Measurements from ENCODE around the gene CMSS1. TPM values are rescaled to one million over a fixed set of nuclear protein-coding genes. Genes with fewer than 3 reads are reported as not detected.
A peak's percentile ranks its signal among the peaks of the same experiment; 100 is the strongest.

CMSS1 gene
- total and polyA plus RNA-seq, 8 donors, result 2.7 to 33.3 (median 22.1) TPM

DNA sequence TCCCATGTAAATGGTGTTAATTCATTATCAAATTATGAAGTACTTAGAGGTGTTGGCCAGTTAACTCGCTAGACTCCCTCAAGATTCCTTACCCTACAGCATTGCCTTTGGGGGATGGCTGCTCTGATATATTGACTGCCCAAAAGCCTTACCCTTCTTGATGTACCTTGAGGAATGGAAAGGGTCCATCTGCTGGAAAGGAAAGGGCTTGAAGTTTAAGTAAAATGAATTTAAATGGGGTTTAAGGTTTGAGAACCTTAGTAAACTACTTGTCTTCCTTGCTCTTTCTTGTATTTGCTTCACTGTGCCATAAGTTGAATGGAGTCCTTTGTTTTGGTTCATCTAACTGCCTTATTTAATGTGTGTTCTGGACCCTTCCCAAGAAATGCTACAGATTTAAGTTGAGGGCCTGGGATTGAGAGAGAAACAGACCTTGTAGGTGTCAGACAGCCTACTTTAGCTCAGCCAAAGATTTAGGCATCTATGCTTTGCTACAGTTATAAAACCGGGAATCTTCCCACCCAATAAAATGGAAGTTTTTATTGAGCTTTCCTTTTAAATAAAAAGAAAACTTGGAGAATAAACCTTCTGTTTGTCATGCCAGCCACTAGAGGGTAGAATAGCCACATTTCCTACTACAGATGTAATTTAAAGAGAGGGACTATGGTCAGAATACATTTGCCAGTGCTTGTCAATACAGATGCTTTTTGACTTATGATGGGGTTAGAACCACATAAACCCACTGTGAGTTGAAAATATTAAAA, 25.3 kb downstream of the CMSS1 start:
- no peaks in the 10 kb centered on the region for H3K9me3 ChIP-seq
- intact Hi-C loops (cut with DNase I; ENCODE audit: low total_unique reads), result no loop called here
- no peaks in the 10 kb centered on the region for H3K27me3 ChIP-seq
- H3K27ac ChIP-seq, result peak overlapping the region in 4 of 5 donors; percentile 61 to 85 (median 78)
- 21 to 38% (median 34%) methylated on average over 2 of the region's 2 CpGs for WGBS, 5 donors
- peaks cover 14 to 44% (median 29%) of the 10 kb centered on the region in 4 donors for H3K4me1 ChIP-seq
- H3K4me3 ChIP-seq, result peak overlapping the region in 3 of 4 donors; percentile 11 to 22 (median 12)
- peak in 1 of 2 donors; percentile 82 for DNase-seq
- TF ChIP-seq CTCF (IDR thresholded peaks at IDR 0.05) (peak in 5 of 7 experiments; percentile 39 to 70 (median 62)), EP300 (IDR thresholded peaks at IDR 0.05) (no peak)
- no peaks in the 10 kb centered on the region for H3K36me3 ChIP-seq

GRCh38 chr3:99843590-99844258, 26.1 kb downstream of the CMSS1 start:
- H3K27ac ChIP-seq, result peak overlapping the region; percentile 61 to 85 (median 79)
- intact Hi-C loops (cut with DNase I; ENCODE audit: low total_unique reads), result no loop called here
- H3K27me3 ChIP-seq, result no peaks in the 10 kb centered on the region
- TF ChIP-seq EP300 (IDR thresholded peaks at IDR 0.05) (no peak), CTCF (IDR thresholded peaks at IDR 0.05) (no peak), POLR2AphosphoS5 (IDR thresholded peaks at IDR 0.05) (no peak), POLR2A (IDR thresholded peaks at IDR 0.05) (no peak)
- peaks cover 14 to 44% (median 29%) of the 10 kb centered on the region in 4 donors for H3K4me1 ChIP-seq
- H3K9me3 ChIP-seq, result peaks cover 0 to 2% (median 0%) of the 10 kb centered on the region in 4 donors
- DNase-seq, result peak; percentile 54 to 57
- H3K4me3 ChIP-seq, result peak overlapping the region; percentile 11 to 26 (median 17)
- 19 to 45% (median 28%) methylated on average over 9 to 10 of the region's 10 CpGs for WGBS, 5 donors
- peaks cover 0 to under 1% (median 0%) of the 10 kb centered on the region in 4 donors for H3K36me3 ChIP-seq

DNA sequence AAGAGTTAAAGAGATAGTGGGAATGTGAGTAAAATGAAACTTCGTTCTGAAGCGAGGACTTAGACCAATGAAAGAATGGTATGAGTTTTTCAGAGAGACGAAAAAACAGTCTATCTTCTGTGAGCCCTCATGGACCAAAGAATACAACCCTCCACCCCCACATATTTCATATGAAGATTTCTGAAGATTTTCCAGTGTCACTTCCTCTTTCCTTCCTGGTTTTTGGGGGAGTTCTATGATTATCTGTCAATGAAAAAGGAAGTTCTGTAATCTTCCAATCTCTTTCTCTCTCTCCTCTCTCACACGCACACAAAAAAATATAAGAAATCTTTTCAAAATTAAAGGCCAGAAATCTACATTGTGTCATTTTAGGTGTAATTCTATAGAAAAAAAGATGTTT, 27.7 kb downstream of the CMSS1 start:
- peaks cover 14 to 44% (median 29%) of the 10 kb centered on the region in 4 donors for H3K4me1 ChIP-seq
- intact Hi-C loops (cut with DNase I; ENCODE audit: low total_unique reads), result no loop called here
- no peaks in the 10 kb centered on the region for H3K27me3 ChIP-seq
- peaks cover 0 to 6% (median 0%) of the 10 kb centered on the region in 4 donors for H3K9me3 ChIP-seq
- TF ChIP-seq EP300 (IDR thresholded peaks at IDR 0.05) (no peak), CTCF (IDR thresholded peaks at IDR 0.05) (no peak), POLR2AphosphoS5 (IDR thresholded peaks at IDR 0.05) (no peak), POLR2A (IDR thresholded peaks at IDR 0.05) (no peak)
- WGBS, 5 donors, result 51 to 77% (median 73%) methylated on average over 4 of the region's 4 CpGs
- no peak overlapping the region for H3K4me3 ChIP-seq
- peak overlapping the region in 3 of 5 donors; percentile 5 to 85 (median 79) for H3K27ac ChIP-seq
- peaks cover under 1 to 11% (median 4%) of the 10 kb centered on the region in 4 donors for H3K36me3 ChIP-seq
- DNase-seq, result no peak

GRCh38 chr3:99845999-99846398, 28.3 kb downstream of the CMSS1 start:
- Histone ChIP-seq H3K4me3 (no peak overlapping the region), H3K36me3 (peaks cover 3 to 18% (median 10%) of the 10 kb centered on the region in 4 donors), H3K27me3 (no peaks in the 10 kb centered on the region), H3K9me3 (peaks cover 0 to 6% (median 0%) of the 10 kb centered on the region in 4 donors), H3K27ac (peak overlapping the region in 3 of 5 donors; percentile 55 to 85 (median 79)), H3K4me1 (peaks cover 14 to 44% (median 29%) of the 10 kb centered on the region in 4 donors)
- WGBS, 5 donors, result 60 to 84% (median 73%) methylated on average over 2 of the region's 2 CpGs
- intact Hi-C loops (cut with DNase I; ENCODE audit: low total_unique reads), result no loop called here
- TF ChIP-seq POLR2AphosphoS5 (IDR thresholded peaks at IDR 0.05), result no peak
- TF ChIP-seq POLR2A (IDR thresholded peaks at IDR 0.05), result no peak
- no peak for TF ChIP-seq CTCF (IDR thresholded peaks at IDR 0.05)
- no peak for TF ChIP-seq EP300 (IDR thresholded peaks at IDR 0.05)
- no peak for DNase-seq
